Measurements from ENCODE around the gene SCN8A. TPM values are rescaled to one million over a fixed set of nuclear protein-coding genes. Genes with fewer than 3 reads are reported as not detected.
"Not testable (repeated sequence)": the region's sequence is repeated elsewhere in the genome, so short reads cannot be mapped to it uniquely, and the experiment has no call there.

The SCN8A gene
- total RNA-seq, 1 experiment from 2014 or later, result 4.3 TPM

DNA sequence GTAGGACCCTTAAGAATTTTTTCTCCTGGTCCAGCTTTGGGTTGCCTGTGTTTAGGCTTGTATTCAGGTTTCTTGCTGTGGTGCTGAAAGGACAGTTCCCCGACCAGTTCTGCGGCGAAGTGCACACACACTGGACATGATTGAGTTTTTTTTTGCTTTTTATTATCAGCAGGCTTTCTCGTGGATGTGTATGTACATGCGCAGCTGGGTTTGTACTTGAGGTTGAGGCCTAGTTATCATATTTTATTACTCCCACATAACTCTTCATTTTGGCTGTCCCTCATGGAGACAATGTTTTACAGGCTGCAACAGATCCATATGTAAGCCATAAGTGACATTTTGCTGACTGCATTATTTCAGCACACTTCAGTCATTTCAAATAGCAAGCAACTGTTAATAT lies 2.5 kb downstream of the SCN8A start:
- Histone ChIP-seq H3K9me3 (replicated peaks) (no peaks in the 10 kb centered on the region), H3K4me3 (no peak overlapping the region), H3K36me3 (no peaks in the 10 kb centered on the region), H3K27me3 (replicated peaks) (no peaks in the 10 kb centered on the region; the same call in 1 of the 2 replicates), H3K4me1 (replicated peaks) (peaks cover 11% of the 10 kb centered on the region; the same call in 1 of the 2 replicates), H3K27ac (no peak overlapping the region)
- DNase-seq (ENCODE audit: low read depth in 1 of 2, low spot score in 2 of 2), result peak in 1 of 2 experiments; percentile 13

DNA sequence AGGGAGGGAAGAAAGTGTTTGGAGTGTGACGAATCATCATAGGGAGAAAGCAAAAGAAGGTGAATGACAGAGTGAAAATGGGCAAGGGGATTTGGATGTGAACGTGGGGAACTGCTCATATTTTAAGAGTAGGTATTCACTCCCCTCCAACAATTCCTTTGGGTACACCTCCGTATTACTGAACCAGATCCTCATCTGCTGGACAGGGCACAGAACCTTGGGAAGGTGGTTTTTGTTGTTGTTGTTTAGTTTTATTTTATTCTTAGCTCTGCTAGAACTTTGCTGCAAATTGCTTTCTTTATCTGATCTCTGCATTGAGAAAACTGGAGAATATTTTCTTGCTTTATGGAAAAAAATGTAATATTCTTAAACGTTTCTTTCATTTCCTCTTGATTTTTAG lies 7.1 kb downstream of the SCN8A start:
- no peaks in the 10 kb centered on the region for H3K4me1 ChIP-seq (replicated peaks)
- H3K36me3 ChIP-seq, result no peaks in the 10 kb centered on the region
- H3K27ac ChIP-seq, result no peak overlapping the region
- no peaks in the 10 kb centered on the region for H3K9me3 ChIP-seq (replicated peaks)
- no peak for DNase-seq (ENCODE audit: low read depth in 1 of 2, low spot score in 2 of 2)
- H3K27me3 ChIP-seq (replicated peaks), result no peaks in the 10 kb centered on the region; the same call in 1 of the 2 replicates
- H3K4me3 ChIP-seq, result no peak overlapping the region

DNA sequence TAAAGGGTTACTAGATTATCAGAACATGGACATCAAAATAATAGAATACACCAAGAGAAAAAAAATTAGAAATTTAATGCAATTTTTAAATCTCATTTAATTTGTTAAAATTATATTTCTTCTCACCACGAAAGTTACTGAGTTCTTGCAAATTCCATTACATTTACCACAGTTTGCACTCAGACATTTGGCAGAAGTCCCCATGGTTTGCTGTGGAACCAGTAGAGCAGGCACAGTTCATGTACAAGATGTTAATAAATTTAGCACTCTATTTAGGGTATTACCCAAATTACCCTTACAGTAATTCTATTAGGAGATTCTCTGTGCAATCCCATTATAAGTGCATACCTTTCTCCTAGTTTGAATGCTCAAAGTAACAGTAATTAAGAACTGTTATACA lies 9.7 kb downstream of the SCN8A start:
- no peak for DNase-seq (ENCODE audit: low read depth in 1 of 2, low spot score in 2 of 2)
- Histone ChIP-seq H3K27ac (no peak overlapping the region), H3K36me3 (no peaks in the 10 kb centered on the region), H3K4me1 (replicated peaks) (no peaks in the 10 kb centered on the region), H3K27me3 (replicated peaks) (no peaks in the 10 kb centered on the region; the same call in 1 of the 2 replicates), H3K4me3 (no peak overlapping the region), H3K9me3 (replicated peaks) (no peaks in the 10 kb centered on the region)

DNA sequence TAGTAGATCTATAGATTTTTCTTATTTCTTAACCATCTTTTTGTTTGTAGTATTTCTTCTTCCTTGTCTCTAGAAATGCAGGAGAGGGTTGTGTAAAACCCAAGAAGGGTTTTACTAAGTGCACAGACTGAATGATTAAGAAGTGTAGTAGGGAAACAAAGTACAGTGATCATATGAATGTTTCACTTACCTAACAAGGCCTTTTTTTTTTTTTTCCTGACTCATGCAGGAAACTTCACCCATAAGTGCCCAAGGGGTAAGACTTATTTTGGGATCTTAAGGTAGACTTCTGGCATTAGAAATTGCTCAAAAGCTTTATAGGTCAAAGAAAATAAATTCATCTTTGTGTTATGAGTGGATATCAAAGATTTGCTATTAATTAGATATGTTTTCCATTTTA lies 10.2 kb downstream of the SCN8A start:
- Histone ChIP-seq H3K4me3 (no peak overlapping the region), H3K27me3 (replicated peaks) (no peaks in the 10 kb centered on the region; the same call in 1 of the 2 replicates), H3K9me3 (replicated peaks) (no peaks in the 10 kb centered on the region), H3K4me1 (replicated peaks) (no peaks in the 10 kb centered on the region), H3K27ac (no peak overlapping the region), H3K36me3 (no peaks in the 10 kb centered on the region)
- DNase-seq (ENCODE audit: low read depth in 1 of 2, low spot score in 2 of 2), result no peak

DNA sequence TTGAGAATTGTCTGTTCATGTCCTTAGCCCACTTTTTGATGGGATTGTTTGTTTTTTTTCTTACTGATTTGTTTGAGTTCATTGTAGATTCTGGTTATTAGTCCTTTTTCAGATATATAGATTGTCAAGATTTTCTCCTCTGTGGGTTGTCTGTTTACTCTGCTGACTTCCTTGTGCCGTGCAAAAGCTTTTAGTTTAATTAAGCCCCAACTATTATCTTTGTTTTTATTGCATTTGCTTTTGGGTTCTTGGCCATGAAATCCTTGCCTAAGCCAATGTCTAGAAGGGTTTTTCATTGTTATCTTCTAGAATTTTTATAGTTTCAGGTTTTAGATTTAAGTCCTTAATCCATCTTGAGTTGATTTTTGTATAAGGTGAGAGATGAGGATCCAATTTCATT lies 14.9 kb downstream of the SCN8A start:
- H3K27me3 ChIP-seq (replicated peaks); H3K4me1 ChIP-seq (replicated peaks); H3K9me3 ChIP-seq (replicated peaks); H3K36me3 ChIP-seq; H3K4me3 ChIP-seq; H3K27ac ChIP-seq; DNase-seq (ENCODE audit: low read depth in 1 of 2, low spot score in 2 of 2): not testable (repeated sequence)

DNA sequence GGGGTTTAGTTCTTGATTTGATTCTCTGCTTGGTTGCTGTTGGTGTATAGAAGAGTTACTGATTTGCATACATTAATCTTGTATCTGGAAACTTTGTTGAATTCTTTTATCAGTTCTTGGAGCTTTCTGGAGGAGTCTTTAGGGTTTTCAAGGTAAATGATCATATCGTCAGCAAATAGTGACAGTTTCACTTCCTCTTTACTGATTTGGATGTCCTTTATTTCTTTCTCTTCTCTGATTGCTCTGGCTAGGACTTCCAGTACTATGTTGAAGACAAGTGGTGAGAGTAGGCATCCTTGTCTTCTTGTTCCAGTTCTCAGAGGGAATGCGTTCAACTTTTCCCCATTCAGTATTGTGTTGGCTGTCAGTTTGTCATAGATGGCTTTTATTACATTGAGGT lies 16.2 kb downstream of the SCN8A start:
- H3K27me3 ChIP-seq (replicated peaks); H3K9me3 ChIP-seq (replicated peaks): not testable (repeated sequence)

DNA sequence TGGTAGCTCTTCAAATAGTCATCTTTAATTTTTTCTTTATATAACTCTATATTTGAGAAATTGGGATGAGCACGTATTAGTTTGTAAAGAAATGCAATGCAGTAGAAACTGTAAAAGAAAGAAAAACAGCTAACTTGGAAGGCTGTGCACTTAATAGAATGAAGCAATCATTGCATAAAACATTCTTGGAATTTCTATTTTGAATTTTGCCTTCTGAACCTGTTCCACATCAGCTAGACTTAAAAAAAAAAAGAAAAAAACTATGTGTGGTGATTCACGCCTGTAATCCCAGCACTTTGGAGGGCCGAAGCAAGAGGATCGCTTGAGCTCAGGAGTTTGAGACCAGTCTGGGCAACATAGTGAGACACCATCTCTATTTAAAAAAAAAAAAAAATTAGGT lies 29.4 kb downstream of the SCN8A start:
- no peak overlapping the region for H3K4me3 ChIP-seq
- no peaks in the 10 kb centered on the region for H3K27me3 ChIP-seq (replicated peaks)
- peaks cover 18% of the 10 kb centered on the region for H3K4me1 ChIP-seq (replicated peaks)
- no peak for DNase-seq (ENCODE audit: low read depth in 1 of 2, low spot score in 2 of 2)
- no peaks in the 10 kb centered on the region for H3K9me3 ChIP-seq (replicated peaks)
- H3K27ac ChIP-seq, result no peak overlapping the region
- H3K36me3 ChIP-seq, result no peaks in the 10 kb centered on the region

More for the DNA sequence above, 16.2 kb downstream of the SCN8A start:
- H3K4me1 ChIP-seq (replicated peaks); H3K27ac ChIP-seq; DNase-seq (ENCODE audit: low read depth in 1 of 2, low spot score in 2 of 2); H3K4me3 ChIP-seq; H3K36me3 ChIP-seq: not testable (repeated sequence)

DNA sequence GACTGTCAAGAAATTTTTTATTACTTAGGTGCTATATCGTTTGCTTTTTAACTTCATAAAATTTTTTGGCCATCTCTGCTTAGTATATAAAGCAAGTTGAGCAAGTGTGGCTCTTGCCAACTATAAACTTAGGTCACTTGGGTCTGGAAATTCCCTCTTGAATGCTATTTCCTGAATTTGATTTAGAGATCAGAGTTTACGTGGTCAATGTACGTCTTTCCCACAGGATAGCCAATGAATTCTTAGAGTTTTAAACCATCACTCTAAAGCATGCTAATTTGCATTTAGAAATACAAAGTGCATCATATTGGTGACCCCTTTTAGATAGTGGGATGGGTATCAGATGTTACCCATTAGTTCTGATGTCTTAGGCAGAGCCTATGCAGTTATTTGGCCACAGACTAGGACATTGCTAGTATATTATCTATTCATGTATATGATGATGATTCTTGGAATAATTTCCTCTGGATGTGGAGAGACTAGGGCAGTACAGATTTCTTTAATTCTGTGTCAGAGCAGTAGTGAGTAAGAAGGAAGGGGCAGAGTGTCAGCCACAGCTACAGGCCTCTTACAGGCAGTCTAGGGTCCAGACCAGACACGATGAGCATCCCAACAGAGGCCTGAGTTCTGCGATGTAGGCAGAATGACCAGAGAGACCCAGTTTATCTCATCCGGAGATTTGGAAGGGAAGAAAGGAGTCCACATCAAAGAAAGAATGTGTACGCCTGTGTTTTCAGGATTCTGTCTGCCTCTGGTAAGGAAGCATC lies 30.3 kb downstream of the SCN8A start:
- Histone ChIP-seq H3K27me3 (replicated peaks) (no peaks in the 10 kb centered on the region), H3K9me3 (replicated peaks) (no peaks in the 10 kb centered on the region), H3K27ac (no peak overlapping the region), H3K4me3 (no peak overlapping the region), H3K4me1 (replicated peaks) (peaks cover 18% of the 10 kb centered on the region), H3K36me3 (no peaks in the 10 kb centered on the region)
- DNase-seq (ENCODE audit: low read depth in 1 of 2, low spot score in 2 of 2), result no peak

DNA sequence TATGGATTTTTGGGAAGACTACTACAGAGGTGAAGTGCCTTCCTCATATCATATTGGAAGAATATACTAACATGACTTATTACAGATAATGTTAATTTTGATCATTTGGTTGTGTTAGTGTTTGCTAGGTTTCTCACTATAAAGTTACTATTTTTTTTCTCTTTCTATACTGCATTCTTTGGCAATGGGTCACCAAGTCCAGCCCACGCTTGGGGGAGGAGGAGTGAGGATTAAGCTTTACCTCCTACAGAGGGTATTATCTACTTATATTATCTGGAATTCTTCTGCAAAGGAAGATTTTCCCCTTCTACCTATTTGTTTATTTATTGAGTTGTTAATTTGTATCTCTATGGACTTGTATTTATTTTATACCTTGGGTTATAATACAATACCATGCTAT lies 31.5 kb downstream of the SCN8A start:
- Histone ChIP-seq H3K9me3 (replicated peaks) (no peaks in the 10 kb centered on the region), H3K4me1 (replicated peaks) (peaks cover 18% of the 10 kb centered on the region), H3K4me3 (no peak overlapping the region), H3K36me3 (no peaks in the 10 kb centered on the region), H3K27ac (no peak overlapping the region), H3K27me3 (replicated peaks) (no peaks in the 10 kb centered on the region)
- DNase-seq (ENCODE audit: low read depth in 1 of 2, low spot score in 2 of 2), result peak in 1 of 2 experiments; percentile 45

DNA sequence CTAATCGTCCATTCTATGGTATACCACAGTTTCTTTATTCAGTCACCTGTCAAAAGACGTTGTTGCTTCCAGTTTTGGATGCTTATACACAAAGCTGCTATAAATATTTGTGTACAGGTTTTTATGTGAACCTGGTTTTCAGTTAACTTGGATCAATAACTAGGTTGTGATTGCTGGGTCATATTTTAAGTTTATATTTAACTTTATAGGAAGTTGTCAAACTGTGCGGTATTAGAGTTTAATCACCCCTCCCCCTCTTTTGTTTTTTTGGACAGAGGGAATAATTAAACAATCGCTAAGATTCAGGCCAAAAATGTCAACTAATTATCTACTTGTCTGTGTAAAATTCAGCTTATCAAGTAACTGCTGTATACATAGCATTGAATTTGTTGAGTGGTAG lies 34.3 kb downstream of the SCN8A start:
- H3K36me3 ChIP-seq, result no peaks in the 10 kb centered on the region
- DNase-seq (ENCODE audit: low read depth in 1 of 2, low spot score in 2 of 2), result no peak
- peaks cover 18% of the 10 kb centered on the region for H3K4me1 ChIP-seq (replicated peaks)
- H3K27ac ChIP-seq, result no peak overlapping the region
- H3K27me3 ChIP-seq (replicated peaks), result no peaks in the 10 kb centered on the region
- H3K9me3 ChIP-seq (replicated peaks), result no peaks in the 10 kb centered on the region
- H3K4me3 ChIP-seq, result no peak overlapping the region

DNA sequence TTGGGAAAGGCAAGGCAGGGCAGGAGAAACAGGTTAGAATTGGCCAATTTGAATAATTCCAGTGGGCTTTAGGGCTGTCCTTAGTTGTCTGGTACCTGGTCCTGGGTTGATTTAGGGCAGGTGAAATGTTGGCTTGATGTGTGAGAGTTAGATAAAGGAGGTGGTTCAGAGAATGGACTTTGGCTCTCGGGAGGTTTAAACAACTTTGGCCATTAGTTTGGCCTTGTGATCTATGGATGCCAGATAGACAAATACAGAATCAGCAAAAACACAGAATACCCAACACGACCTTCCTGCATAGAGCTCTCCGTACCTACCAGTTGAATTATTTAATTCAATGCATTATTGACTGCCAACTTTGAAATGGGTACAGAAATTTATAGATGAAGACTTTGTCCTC lies 35.1 kb downstream of the SCN8A start:
- peaks cover 16% of the 10 kb centered on the region for H3K4me1 ChIP-seq (replicated peaks)
- no peaks in the 10 kb centered on the region for H3K27me3 ChIP-seq (replicated peaks)
- no peaks in the 10 kb centered on the region for H3K36me3 ChIP-seq

DNA sequence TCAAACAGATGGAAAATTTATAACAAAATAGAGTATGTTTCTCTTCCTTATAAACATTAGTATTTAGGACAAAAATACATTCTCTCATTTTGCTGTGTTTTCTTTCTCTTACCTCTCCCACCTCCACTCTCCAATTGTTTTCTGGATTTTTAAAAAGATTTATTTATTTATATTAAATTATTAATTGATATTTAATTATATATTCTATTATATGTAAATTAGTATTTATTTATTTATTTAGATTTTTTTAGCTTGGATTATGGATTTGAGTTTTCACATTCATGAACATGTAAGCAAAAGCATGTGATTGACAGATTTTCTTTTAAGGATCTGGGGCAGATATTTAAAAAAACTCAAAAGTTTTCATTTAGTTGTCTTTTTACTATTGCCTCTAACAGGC lies 35.6 kb downstream of the SCN8A start:
- Histone ChIP-seq H3K27ac (no peak overlapping the region), H3K27me3 (replicated peaks) (no peaks in the 10 kb centered on the region), H3K9me3 (replicated peaks) (no peaks in the 10 kb centered on the region), H3K4me3 (no peak overlapping the region), H3K36me3 (no peaks in the 10 kb centered on the region), H3K4me1 (replicated peaks) (peaks cover 15% of the 10 kb centered on the region)
- DNase-seq (ENCODE audit: low read depth in 1 of 2, low spot score in 2 of 2), result no peak

More for the DNA sequence above, 35.1 kb downstream of the SCN8A start:
- Histone ChIP-seq H3K27ac (no peak overlapping the region), H3K4me3 (no peak overlapping the region), H3K9me3 (replicated peaks) (no peaks in the 10 kb centered on the region)
- DNase-seq (ENCODE audit: low read depth in 1 of 2, low spot score in 2 of 2), result no peak

DNA sequence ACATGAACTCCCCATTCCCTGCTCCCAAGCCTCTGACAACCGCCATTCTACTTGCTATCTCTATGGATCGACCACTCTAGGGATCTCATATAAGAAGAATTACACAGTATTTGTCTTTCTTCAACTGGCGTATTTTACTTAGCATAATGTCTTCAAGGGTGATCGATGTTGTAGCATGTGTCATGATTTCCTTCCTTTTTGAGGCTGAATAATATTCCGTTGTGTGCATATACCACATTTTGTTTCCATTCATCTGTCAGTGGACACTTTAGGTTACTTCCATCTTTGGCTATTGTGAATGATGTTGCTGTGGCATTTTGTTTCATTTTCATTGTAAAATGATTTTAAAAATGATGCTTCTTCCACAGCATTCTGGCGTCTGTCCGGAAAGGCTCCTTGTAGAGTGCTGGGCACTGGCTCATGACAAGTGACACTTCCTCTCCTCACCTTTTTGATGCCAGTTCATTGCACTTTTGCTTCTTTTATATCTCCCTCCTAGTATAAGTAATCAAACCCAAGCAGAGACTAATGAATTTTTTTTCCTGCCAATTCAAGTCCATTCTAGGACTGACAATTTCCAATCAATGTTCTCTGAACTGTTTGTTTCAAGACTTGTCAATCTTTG lies 39.3 kb downstream of the SCN8A start:
- no peaks in the 10 kb centered on the region for H3K36me3 ChIP-seq

DNA sequence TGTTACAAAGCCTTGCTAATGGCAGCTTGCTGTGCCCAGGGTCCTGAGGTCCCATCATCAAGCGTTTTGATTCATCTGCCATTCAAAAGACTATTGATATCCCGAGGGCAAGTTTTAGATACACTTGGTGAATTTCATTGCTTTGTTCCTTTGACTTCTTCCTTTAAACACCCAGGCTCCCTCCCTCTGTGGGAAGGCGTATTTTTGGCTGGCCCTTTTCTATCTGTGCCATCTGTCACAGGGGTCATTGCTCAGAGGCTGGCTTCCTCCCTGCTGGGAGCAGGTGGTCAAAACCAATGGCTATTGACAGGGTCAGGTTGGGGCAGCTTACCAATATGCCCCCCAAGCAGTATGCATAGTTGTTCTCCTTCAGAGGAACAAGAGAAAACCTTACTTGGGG lies 40.0 kb downstream of the SCN8A start:
- Histone ChIP-seq H3K9me3 (replicated peaks) (no peaks in the 10 kb centered on the region), H3K36me3 (no peaks in the 10 kb centered on the region), H3K27me3 (replicated peaks) (no peaks in the 10 kb centered on the region), H3K4me3 (no peak overlapping the region), H3K4me1 (replicated peaks) (peaks cover 6% of the 10 kb centered on the region; the same call in 1 of the 2 replicates), H3K27ac (no peak overlapping the region)
- no peak for DNase-seq (ENCODE audit: low read depth in 1 of 2, low spot score in 2 of 2)

More for the DNA sequence above, 39.3 kb downstream of the SCN8A start:
- Histone ChIP-seq H3K27ac (no peak overlapping the region), H3K9me3 (replicated peaks) (no peaks in the 10 kb centered on the region), H3K4me1 (replicated peaks) (peaks cover 6% of the 10 kb centered on the region; the same call in 1 of the 2 replicates), H3K4me3 (no peak overlapping the region), H3K27me3 (replicated peaks) (no peaks in the 10 kb centered on the region)
- DNase-seq (ENCODE audit: low read depth in 1 of 2, low spot score in 2 of 2), result no peak
